ENCODE results near the gene KIAA1549.

KIAA1549 gene

DNA sequence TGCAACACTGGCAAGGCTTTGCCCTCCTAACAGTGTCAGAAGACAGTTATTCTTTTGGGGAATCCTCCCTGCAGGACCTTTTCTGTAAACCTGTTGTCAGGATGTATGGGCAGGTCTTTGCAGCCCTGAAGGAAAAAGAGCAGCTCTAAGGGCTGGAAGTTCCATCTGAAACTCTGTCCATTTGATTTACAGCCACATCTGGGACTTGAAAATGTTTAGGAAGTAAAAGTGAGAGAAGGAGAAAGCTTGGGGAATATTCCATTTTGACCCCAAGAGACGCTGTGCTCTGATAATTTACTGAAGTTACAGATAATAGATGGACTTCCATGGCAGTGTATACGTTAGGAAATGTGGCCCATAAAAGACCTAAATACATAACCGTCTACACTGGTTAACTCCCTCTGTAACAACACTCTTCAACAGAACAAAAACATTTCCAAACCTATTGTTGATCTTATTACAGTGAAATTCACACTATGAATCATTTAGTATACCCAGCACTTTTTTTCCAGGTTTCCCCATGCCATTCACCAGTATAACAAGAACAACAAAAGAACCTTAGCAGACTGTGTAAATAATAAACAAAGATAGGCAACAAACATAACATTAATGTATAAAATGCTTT is 89.1 kb downstream of the KIAA1549 start:
- no peaks in the 10 kb centered on the region for H3K4me1 Mint-ChIP-seq
- H3K9me3 Mint-ChIP-seq: no peaks in the 10 kb centered on the region
- H3K27me3 Mint-ChIP-seq: peaks cover 6% of the 10 kb centered on the region
- no peaks in the 10 kb centered on the region for H3K36me3 Mint-ChIP-seq
- H3K4me3 Mint-ChIP-seq: no peak overlapping the region
- no peak overlapping the region for H3K27ac Mint-ChIP-seq
- ATAC-seq: no peak

DNA sequence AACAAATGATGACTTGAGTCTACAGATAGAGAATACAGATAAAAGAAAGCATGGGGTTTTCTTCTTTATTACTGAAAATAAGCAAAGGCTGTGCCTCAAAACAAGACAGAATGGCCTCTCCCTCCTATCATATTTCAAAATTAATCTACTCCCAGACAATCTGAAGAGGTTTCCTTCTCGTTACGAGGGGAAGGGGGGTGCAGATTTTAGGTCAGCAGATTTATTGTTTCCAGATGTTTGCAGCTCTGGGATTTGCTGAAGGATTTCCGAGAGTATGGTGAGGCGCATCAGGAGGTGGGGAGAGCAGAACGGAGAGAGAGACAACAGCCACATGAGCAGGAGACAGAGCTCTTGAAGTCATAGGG is 89.8 kb downstream of the KIAA1549 start:
- Mint-ChIP-seq H3K27me3 (peaks cover 6% of the 10 kb centered on the region), H3K36me3 (no peaks in the 10 kb centered on the region), H3K4me1 (no peaks in the 10 kb centered on the region), H3K27ac (no peak overlapping the region), H3K9me3 (no peaks in the 10 kb centered on the region), H3K4me3 (no peak overlapping the region)
- no peak for ATAC-seq

- no peaks in the 10 kb centered on the region for H3K36me3 Mint-ChIP-seq
- no peak overlapping the region for H3K4me3 Mint-ChIP-seq
- H3K4me1 Mint-ChIP-seq: no peaks in the 10 kb centered on the region
- no peaks in the 10 kb centered on the region for H3K9me3 Mint-ChIP-seq
- no peak overlapping the region for H3K27ac Mint-ChIP-seq
- no peaks in the 10 kb centered on the region for H3K27me3 Mint-ChIP-seq
- no peak for ATAC-seq
Observed at GRCh38 chr7:138890499-138891445, 90.4 kb downstream of the KIAA1549 start.

- ATAC-seq: no peak
- H3K27me3 Mint-ChIP-seq: no peaks in the 10 kb centered on the region
- no peaks in the 10 kb centered on the region for H3K9me3 Mint-ChIP-seq
- no peak overlapping the region for H3K4me3 Mint-ChIP-seq
- H3K36me3 Mint-ChIP-seq: no peaks in the 10 kb centered on the region
- H3K4me1 Mint-ChIP-seq: no peaks in the 10 kb centered on the region
- no peak overlapping the region for H3K27ac Mint-ChIP-seq
Observed at GRCh38 chr7:138889582-138890498, 91.3 kb downstream of the KIAA1549 start.

- Mint-ChIP-seq H3K36me3 (no peaks in the 10 kb centered on the region), H3K9me3 (no peaks in the 10 kb centered on the region), H3K4me3 (no peak overlapping the region), H3K27me3 (no peaks in the 10 kb centered on the region), H3K4me1 (no peaks in the 10 kb centered on the region), H3K27ac (no peak overlapping the region)
- no peak for ATAC-seq
Observed at GRCh38 chr7:138887872-138888656, 93.1 kb downstream of the KIAA1549 start.

DNA sequence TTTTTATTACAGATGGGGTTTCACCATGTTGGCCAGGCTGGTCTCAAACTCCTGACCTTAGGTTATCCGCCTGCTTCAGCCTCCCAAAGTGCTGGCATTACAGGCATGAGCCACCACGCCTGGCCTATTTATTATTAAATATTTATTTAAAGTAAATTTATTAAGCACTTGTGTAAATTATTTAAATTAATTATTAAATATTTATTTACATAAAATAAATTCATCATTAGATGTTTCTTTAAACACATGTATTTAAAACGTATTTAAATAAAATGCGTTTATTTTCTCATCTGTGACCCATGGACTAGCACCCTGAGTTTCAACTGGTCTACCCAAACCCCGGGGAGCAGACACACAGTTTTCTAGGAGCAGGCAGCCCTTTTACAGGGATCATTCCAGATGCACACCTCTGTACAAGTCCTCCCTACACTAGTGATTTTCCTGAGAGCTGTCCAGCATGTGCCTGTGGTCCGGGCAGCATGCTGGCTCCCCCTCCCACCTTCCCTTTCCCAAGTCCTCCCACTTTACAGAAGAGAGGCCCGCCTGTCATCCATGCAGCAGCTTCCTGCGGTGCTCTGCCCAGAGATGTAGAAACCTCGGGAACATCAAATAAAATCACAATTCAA is 94.0 kb downstream of the KIAA1549 start:
- no peak overlapping the region for H3K27ac Mint-ChIP-seq
- H3K36me3 Mint-ChIP-seq: no peaks in the 10 kb centered on the region
- peaks cover under 1% of the 10 kb centered on the region for H3K4me1 Mint-ChIP-seq
- no peaks in the 10 kb centered on the region for H3K27me3 Mint-ChIP-seq
- H3K9me3 Mint-ChIP-seq: no peaks in the 10 kb centered on the region
- no peak for ATAC-seq
- no peak overlapping the region for H3K4me3 Mint-ChIP-seq

- no peaks in the 10 kb centered on the region for H3K9me3 Mint-ChIP-seq
- H3K27me3 Mint-ChIP-seq: no peaks in the 10 kb centered on the region
- H3K27ac Mint-ChIP-seq: no peak overlapping the region
- no peak overlapping the region for H3K4me3 Mint-ChIP-seq
- peak; percentile 38 for ATAC-seq
- peaks cover 5% of the 10 kb centered on the region for H3K4me1 Mint-ChIP-seq
- H3K36me3 Mint-ChIP-seq: no peaks in the 10 kb centered on the region
Observed at GRCh38 chr7:138886501-138886917, 94.7 kb downstream of the KIAA1549 start.

- ATAC-seq: no peak
- no peak overlapping the region for H3K27ac Mint-ChIP-seq
- no peaks in the 10 kb centered on the region for H3K9me3 Mint-ChIP-seq
- no peaks in the 10 kb centered on the region for H3K27me3 Mint-ChIP-seq
- no peaks in the 10 kb centered on the region for H3K36me3 Mint-ChIP-seq
- no peak overlapping the region for H3K4me3 Mint-ChIP-seq
- H3K4me1 Mint-ChIP-seq: peaks cover 5% of the 10 kb centered on the region
Observed at GRCh38 chr7:138885383-138886147, 95.6 kb downstream of the KIAA1549 start.

DNA sequence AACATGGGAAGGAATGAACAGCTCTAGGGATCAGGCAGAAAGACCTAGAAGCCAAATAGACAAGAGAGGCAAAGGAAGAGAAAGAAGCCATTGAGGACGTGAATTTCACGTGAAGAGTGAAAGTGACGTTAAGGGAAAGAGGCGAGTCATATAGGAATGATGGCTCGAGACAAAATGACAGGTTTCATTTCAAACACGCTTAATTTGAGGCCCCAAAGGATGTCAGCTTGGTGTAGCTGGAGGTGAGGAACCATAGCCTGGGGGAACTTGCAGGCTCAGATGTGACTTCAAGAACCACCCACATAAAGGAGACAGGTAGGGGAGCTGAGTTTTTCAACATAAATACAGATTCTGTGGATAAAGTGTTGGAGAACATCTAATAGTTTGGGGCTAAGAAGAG is 98.9 kb downstream of the KIAA1549 start:
- Mint-ChIP-seq H3K27me3 (no peaks in the 10 kb centered on the region), H3K27ac (no peak overlapping the region)
- ATAC-seq: no peak

DNA sequence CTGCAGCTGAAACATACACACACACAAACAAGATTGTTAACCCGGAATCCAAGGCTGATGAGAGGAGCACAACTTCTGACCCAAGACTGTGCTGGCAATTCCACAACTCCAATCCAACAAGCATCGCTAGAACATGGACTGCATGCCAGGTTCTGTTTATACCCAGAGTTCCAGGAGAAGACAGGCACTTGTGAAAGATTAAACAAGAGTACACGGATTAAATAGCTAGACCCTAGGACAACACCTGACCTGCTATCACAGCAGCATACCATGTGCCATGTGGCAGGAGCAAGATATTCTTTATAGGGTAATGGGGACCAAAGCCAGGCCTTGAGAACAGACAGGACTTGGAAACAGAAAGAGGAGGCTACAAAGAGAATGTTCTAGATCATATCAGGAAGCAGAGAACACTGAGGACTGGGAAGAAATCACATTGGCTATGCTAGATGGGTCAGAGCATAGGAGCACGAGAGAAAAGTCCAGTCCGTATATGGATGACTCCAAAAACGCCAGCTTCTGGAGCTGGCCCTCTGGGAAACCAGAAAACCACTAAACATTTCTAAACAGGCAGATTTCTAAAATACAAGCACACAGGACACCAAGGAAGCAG is 99.5 kb downstream of the KIAA1549 start:
- Mint-ChIP-seq H3K27me3 (no peaks in the 10 kb centered on the region), H3K27ac (no peak overlapping the region), H3K4me1 (peaks cover 5% of the 10 kb centered on the region), H3K9me3 (no peaks in the 10 kb centered on the region), H3K4me3 (no peak overlapping the region), H3K36me3 (no peaks in the 10 kb centered on the region)
- no peak for ATAC-seq

More for the DNA sequence above, 98.9 kb downstream of the KIAA1549 start:
- H3K36me3 Mint-ChIP-seq: no peaks in the 10 kb centered on the region
- H3K9me3 Mint-ChIP-seq: no peaks in the 10 kb centered on the region
- H3K4me3 Mint-ChIP-seq: no peak overlapping the region
- H3K4me1 Mint-ChIP-seq: peaks cover 5% of the 10 kb centered on the region

DNA sequence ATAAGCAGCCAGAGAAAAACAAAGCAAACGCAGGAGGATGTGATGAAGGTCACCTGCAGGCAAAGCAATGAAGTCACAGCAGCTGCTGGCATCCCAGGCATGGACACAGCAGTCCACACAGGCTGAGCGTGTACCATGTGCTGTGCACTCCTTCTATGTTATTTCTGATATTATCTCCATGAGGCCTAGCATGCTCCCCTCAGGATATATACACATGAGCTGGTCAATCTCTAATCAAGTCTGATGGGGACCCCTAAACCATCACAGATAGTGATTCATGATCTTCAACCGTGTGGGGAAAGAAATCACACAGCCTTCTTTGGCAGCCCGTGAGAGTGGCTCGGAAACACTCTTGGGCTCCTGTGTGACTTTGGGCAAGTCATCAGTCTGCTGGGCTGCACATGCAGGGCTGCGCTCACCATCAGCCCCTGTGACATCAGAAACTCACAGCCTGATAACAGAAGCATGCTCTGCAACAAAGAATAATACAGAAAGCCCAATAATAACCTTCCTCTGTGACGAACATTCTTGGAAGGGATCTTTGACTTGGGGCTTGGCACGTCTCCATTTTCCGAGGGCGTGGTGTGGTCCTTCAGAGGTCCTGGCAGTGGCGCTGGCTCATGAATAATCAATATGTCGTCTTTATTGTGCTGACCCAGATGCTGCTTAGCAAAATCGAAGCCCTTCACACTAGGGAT is 100.2 kb downstream of the KIAA1549 start:
- H3K4me3 Mint-ChIP-seq: no peak overlapping the region
- H3K27me3 Mint-ChIP-seq: no peaks in the 10 kb centered on the region
- H3K4me1 Mint-ChIP-seq: peaks cover 5% of the 10 kb centered on the region
- no peaks in the 10 kb centered on the region for H3K9me3 Mint-ChIP-seq
- ATAC-seq: no peak
- H3K36me3 Mint-ChIP-seq: no peaks in the 10 kb centered on the region
- no peak overlapping the region for H3K27ac Mint-ChIP-seq

GRCh38 chr7:138879356-138879755 is 101.8 kb downstream of the KIAA1549 start:
- no peaks in the 10 kb centered on the region for H3K9me3 Mint-ChIP-seq
- no peak overlapping the region for H3K27ac Mint-ChIP-seq
- H3K27me3 Mint-ChIP-seq: no peaks in the 10 kb centered on the region
- H3K4me3 Mint-ChIP-seq: no peak overlapping the region
- no peaks in the 10 kb centered on the region for H3K36me3 Mint-ChIP-seq
- ATAC-seq: no peak
- H3K4me1 Mint-ChIP-seq: peaks cover 5% of the 10 kb centered on the region

GRCh38 chr7:138878856-138879255 is 102.3 kb downstream of the KIAA1549 start:
- no peak overlapping the region for H3K27ac Mint-ChIP-seq
- no peak for ATAC-seq
- H3K36me3 Mint-ChIP-seq: no peaks in the 10 kb centered on the region
- peaks cover 5% of the 10 kb centered on the region for H3K4me1 Mint-ChIP-seq
- H3K27me3 Mint-ChIP-seq: no peaks in the 10 kb centered on the region
- no peaks in the 10 kb centered on the region for H3K9me3 Mint-ChIP-seq
- H3K4me3 Mint-ChIP-seq: no peak overlapping the region

All from stimulated activated memory B cell treated with anti-CD40 and anti-IgM and Interleukin-4, amounts not matched to agents 10 μg/mL and 1 μg/mL and 100 μg/mL, for 72 hours (primary cell).